GM12878 (cell line): ENCODE results near the gene MATN1. TPM values are rescaled to one million over a fixed set of nuclear protein-coding genes. Genes with fewer than 3 reads are reported as not detected.

ENCODE experiments used
- ATAC-seq: fragments of 200-7000 bp; cut with Tn5 transposase; 3 replicates; pipeline ENCODE4 v1.9.1; 2020; ENCODE audit warnings: mild to moderate bottlenecking, moderate library complexity
- BruUV-seq: library from RNA; stranded (reverse); fragments of 400-500 nt; replicated peaks from 2 replicates; lab custom pipeline; 2021; lab: Mats Ljungman, UMichigan
- CTCF ChIA-PET: fragments of 300-600 bp; sonication (Branson Sonifier 250); formaldehyde crosslinking; extraction: SDS; loops from one replicate; lab custom pipeline; 2021; ENCODE audit warnings: inconsistent platforms; lab: Yijun Ruan, JAX
- POLR2A ChIA-PET: fragments of 350-600 bp; formaldehyde crosslinking; extraction: SDS; loops from one replicate; lab custom pipeline; 2021; ENCODE audit warnings: inconsistent platforms; lab: Charles Lee
- RAD21 ChIA-PET: fragments of 300-600 bp; sonication (Branson Sonifier 250); formaldehyde crosslinking; loops from one replicate; lab custom pipeline; 2023; ENCODE audit warnings: antibody characterized with exemption; ENCODE audit not compliant: unreplicated experiment; lab: Charles Lee
- SMC1A ChIA-PET: fragments of 300-600 bp; sonication (Branson Sonifier 250); formaldehyde crosslinking; loops from one replicate; lab custom pipeline; 2023; ENCODE audit not compliant: unreplicated experiment, uncharacterized antibody; lab: Charles Lee
- DNase-seq: peaks from one replicate; pipeline ENCODE4 v3.0.0-alpha.2; 2011; ENCODE audit warnings: low read depth, low spot score
- FAIRE-seq: peaks from 3 replicates; lab custom pipeline; 2011; peaks lifted over from hg19 to GRCh38; lab: Jason Lieb, UNC
- H2AFZ ChIP-seq: 2 replicates; pipeline ENCODE4 v1.6.0; 2011; ENCODE audit warnings: low read depth, low read length, control low read depth; ENCODE audit not compliant: control insufficient read depth
- H3K27ac ChIP-seq: 2 replicates; pipeline ENCODE4 v1.5.1; 2011; ENCODE audit warnings: control low read depth; ENCODE audit not compliant: control insufficient read depth, insufficient read depth
- H3K27me3 ChIP-seq, 2 experiments: replicated peaks in 1 of 2; 2 replicates each; pipeline versions ENCODE4 v1.6.0 to v1.6.1; 2011; ENCODE audit warnings: low read length in 1 of 2; ENCODE audit not compliant: control insufficient read depth in 2 of 2, insufficient read depth in 2 of 2
- H3K36me3 ChIP-seq, 2 experiments: 2 replicates each; pipeline ENCODE4 v1.5.1; 2011; ENCODE audit warnings: low read length in 1 of 2; ENCODE audit not compliant: control insufficient read depth in 2 of 2, insufficient read depth in 2 of 2
- H3K4me1 ChIP-seq: 2 replicates; pipeline ENCODE4 v1.6.1; 2011; ENCODE audit warnings: mild to moderate bottlenecking, low read length, moderate library complexity, mixed read lengths; ENCODE audit not compliant: control insufficient read depth, insufficient read depth
- H3K4me2 ChIP-seq: 2 replicates; pipeline ENCODE4 v1.6.0; 2011; ENCODE audit warnings: control low read depth; ENCODE audit not compliant: control insufficient read depth, insufficient read depth
- H3K4me3 ChIP-seq: fragments of 200-600 bp; sonication (generic); 2 replicates; pipeline ENCODE4 v1.5.1; 2016
- H3K79me2 ChIP-seq: 2 replicates; pipeline ENCODE4 v1.6.0; 2011; ENCODE audit warnings: low read length; ENCODE audit not compliant: control insufficient read depth, insufficient read depth
- H3K9ac ChIP-seq: 2 replicates; pipeline ENCODE4 v1.8.0; 2011; ENCODE audit warnings: low read length, control low read depth, mixed read lengths; ENCODE audit not compliant: control insufficient read depth, insufficient read depth
- H3K9me3 ChIP-seq: replicated peaks from 3 replicates; pipeline ENCODE4 v1.5.1; 2011; ENCODE audit warnings: mild to moderate bottlenecking, low read length; ENCODE audit not compliant: control insufficient read depth, insufficient read depth
- H4K20me1 ChIP-seq: 2 replicates; pipeline ENCODE4 v1.6.0; 2011; ENCODE audit not compliant: control insufficient read depth, insufficient read depth
- HDGF ChIP-seq: fragments of 450-650 bp; IDR thresholded peaks from 2 replicates; pipeline ENCODE4 v1.6.1; 2016; ENCODE audit warnings: antibody characterized with exemption
- MLLT1 ChIP-seq: fragments of 450-650 bp; IDR thresholded peaks from 2 replicates; pipeline ENCODE4 v1.6.1; 2016; ENCODE audit warnings: mild to moderate bottlenecking
- MXI1 ChIP-seq: fragments of 150-350 bp; IDR thresholded peaks from 2 replicates; pipeline ENCODE4 v1.6.1; 2011; ENCODE audit warnings: low read depth, mild to moderate bottlenecking, inconsistent platforms, low read length, improper control_type of control experiment
- NBN ChIP-seq: fragments of 450-650 bp; IDR thresholded peaks from 2 replicates; pipeline ENCODE4 v1.6.1; 2016
- NFXL1 ChIP-seq: fragments of 450-650 bp; IDR thresholded peaks from 2 replicates; pipeline ENCODE4 v1.6.1; 2017; ENCODE audit warnings: antibody characterized with exemption, mild to moderate bottlenecking, borderline replicate concordance
- NKRF ChIP-seq: fragments of 450-650 bp; conservative IDR thresholded peaks from 2 replicates; pipeline ENCODE4 v1.6.1; 2017; ENCODE audit warnings: mild to moderate bottlenecking, moderate library complexity
- RB1 ChIP-seq: fragments of 450-650 bp; formaldehyde crosslinking; IDR thresholded peaks from 2 replicates; pipeline ENCODE4 v1.6.1; 2017; ENCODE audit warnings: mild to moderate bottlenecking, borderline replicate concordance
- RELB ChIP-seq: fragments of 450-650 bp; IDR thresholded peaks from 2 replicates; pipeline ENCODE4 v1.6.1; 2017; ENCODE audit warnings: low read depth, mild to moderate bottlenecking, moderate library complexity
- STAT1 ChIP-seq: fragments of 450-650 bp; conservative IDR thresholded peaks from 2 replicates; pipeline ENCODE4 v1.6.1; 2014; ENCODE audit warnings: antibody characterized with exemption, mild to moderate bottlenecking
- YY1 ChIP-seq: IDR thresholded peaks from 2 replicates; pipeline ENCODE4 v1.6.1; 2011; ENCODE audit warnings: low read depth, mild to moderate bottlenecking, low read length
- ZZZ3 ChIP-seq: IDR thresholded peaks from 2 replicates; pipeline ENCODE4 v1.6.1; 2011; ENCODE audit warnings: low read depth; ENCODE audit not compliant: control insufficient read depth, insufficient read length
- whole genome bisulfite sequencing: methylation state at CpG from one replicate; pipeline ENCODE4 v1.1.6; 2016; ENCODE audit warnings: low lambda C conversion rate; ENCODE audit not compliant: insufficient replicate concordance, insufficient coverage; ENCODE audit errors: missing lambda C conversion rate; 5-methylcytosine and 5-hydroxymethylcytosine counted together
- in situ Hi-C: fragments of 300-500 bp; cut with MboI; formaldehyde crosslinking; loops from 9 replicates; pipeline ENCODE4 v1.14.3; 2018; ENCODE audit warnings: mixed read lengths
- intact Hi-C: fragments of 100-400 bp; cut with micrococcal nuclease; formaldehyde crosslinking; loops from one replicate; pipeline ENCODE4 v1.14.2; 2022; ENCODE audit not compliant: unreplicated experiment
- polyA plus RNA-seq, 11 experiments: library from polyadenylated mRNA; depleted of rRNA in 4 of 11; unstranded in 6 of 11; stranded (reverse) in 5 of 11; fragments of >200 nt; fragmentation: Nextera tagmentation in 4 of 11; fragmentation: Illumina TruSeq in 1 of 11; extraction: Ambion mirVana in 4 of 11; extraction: Trizol in 1 of 11; gene quantifications; 1 replicate in 1 of 11; 2 replicates in 10 of 11; pipeline versions ENCODE4 v1.2.1 to v1.2.3, GENCODE V29; 2011 to 2016; ENCODE audit warnings: inconsistent platforms in 2 of 11, missing spikeins in 2 of 11, low read depth in 1 of 11
- total RNA-seq, 4 experiments: library from RNA; depleted of rRNA in 3 of 4; stranded (reverse); fragments of >200 nt in 3 of 4; fragmentation: Illumina TruSeq in 1 of 4; extraction: Trizol in 1 of 4; gene quantifications; 2 replicates each; pipeline versions ENCODE4 v1.2.1 to v1.2.3, GENCODE V29; 2013 to 2021

MATN1 gene
- total and polyA plus RNA-seq, 10 of the 15 experiments (the other 5 are each of a cell fraction or from before 2014, with no cell fraction given), result 0.04 to 0.50 (median 0.10) TPM; not detected in 1

- POLR2A ChIA-PET, result interaction anchor here (1.5 to 22.5 kb wide), 5 partner anchors 12 to 30 kb away, joined by 3 to 741 read pairs (median 10); partner anchors contain the start of gene LAPTM5
- H4K20me1 ChIP-seq, result no peaks in the 10 kb centered on the region
- H3K4me2 ChIP-seq, result peak overlapping the region; percentile 75
- H2AFZ ChIP-seq, result no peak overlapping the region
- peak overlapping the region; percentile 97 for H3K9ac ChIP-seq
- H3K4me3 ChIP-seq, result peak overlapping the region; percentile 98
- peaks cover 9 to 14% of the 10 kb centered on the region in 2 experiments for H3K36me3 ChIP-seq
- under 1% methylated on average over 16 of the region's 16 CpGs for WGBS
- H3K79me2 ChIP-seq, result peaks cover 100% of the 10 kb centered on the region
- peak; percentile 1; the same call in 2 of the 3 replicates for ATAC-seq
- CTCF ChIA-PET, result interaction anchor here (0.8 to 16.5 kb wide), 6 partner anchors 12 to 33 kb away, joined by 3 to 161 read pairs (median 26); partner anchors contain the start of gene MATN1
- peaks cover 87% of the 10 kb centered on the region for H3K4me1 ChIP-seq
- no peak for DNase-seq
- H3K9me3 ChIP-seq, result no peaks in the 10 kb centered on the region
- no peaks in the 10 kb centered on the region for H3K27me3 ChIP-seq
- no peak for FAIRE-seq
- no TSS peak for BruUV-seq
- SMC1A ChIA-PET, result interaction anchor here (0.8 to 24.8 kb wide), 4 partner anchors 10 to 32 kb away, joined by 3 to 556 read pairs (median 344); partner anchors contain the start of genes LAPTM5 and MATN1
- TF ChIP-seq STAT1 (no peak), MXI1 (peak; percentile 59; the same call in 1 of the 2 replicates), ZZZ3 (no peak), MLLT1 (peak; percentile 81; the same call in 1 of the 2 replicates), RELB (0 out of 2 replicates have a peak, but pooled peaks have one; percentile 41), YY1 (0 out of 2 replicates have a peak, but pooled peaks have one; percentile 33), NBN (0 out of 2 replicates have a peak, but pooled peaks have one; percentile 65), NKRF (no peak), HDGF (peak; percentile 92; the same call in 1 of the 2 replicates), NFXL1 (no peak), RB1 (peak; percentile 54; the same call in 1 of the 2 replicates)
- intact Hi-C loops (loop anchor here (2.0 kb wide), 1 partner anchor 16 kb away; no protein-coding TSS in a partner anchor), in situ Hi-C loops (no loop called here)
- RAD21 ChIA-PET, result interaction anchor here (0.6 to 15.3 kb wide), 5 partner anchors 11 to 30 kb away, joined by 3 to 462 read pairs (median 14); partner anchors contain the start of gene LAPTM5
- H3K27ac ChIP-seq, result peak overlapping the region; percentile 93
Observed at GRCh38 chr1:30748699-30749401, 25.5 kb upstream of the MATN1 start.
